Uterus (tissue), 4 donors: ENCODE data around the gene CAND2. TPM values are rescaled to one million over a fixed set of nuclear protein-coding genes. Genes with fewer than 3 reads are reported as not detected.
"Not testable (repeated sequence)": the region's sequence is repeated elsewhere in the genome, so short reads cannot be mapped to it uniquely, and the experiment has no call there.

Source experiments
- DNase-seq, 2 donors: peaks; one replicate each; pipeline ENCODE4 v3.0.0-alpha.2; 2019 to 2020
- H3K27ac ChIP-seq, 2 donors: fragments of 200-600 bp; sonication (generic); 1 replicate in 1 of 2; 2 replicates in 1 of 2; pipeline ENCODE4 v1.5.1; 2016 to 2018
- H3K27me3 ChIP-seq, 2 donors: fragments of 200-600 bp; sonication (generic); one replicate each; pipeline ENCODE4 v1.5.1; 2018 to 2019; ENCODE audit warnings: control low read depth in 1 of 2
- H3K36me3 ChIP-seq, 2 donors: fragments of 200-600 bp; sonication (generic); one replicate each; pipeline ENCODE4 v1.5.1; 2019; ENCODE audit warnings: control low read depth in 1 of 2
- H3K4me1 ChIP-seq, 2 donors: fragments of 200-600 bp; sonication (generic); one replicate each; pipeline ENCODE4 v1.5.1; 2018 to 2019; ENCODE audit warnings: control low read depth in 1 of 2
- H3K4me3 ChIP-seq, 2 donors: fragments of 200-600 bp; sonication (generic); 1 replicate in 1 of 2; 2 replicates in 1 of 2; pipeline ENCODE4 v1.5.1; 2018 to 2019; ENCODE audit warnings: mild to moderate bottlenecking in 1 of 2
- H3K9me3 ChIP-seq, 2 donors: fragments of 200-600 bp; sonication (generic); one replicate each; pipeline ENCODE4 v1.5.1; 2019; ENCODE audit warnings: control low read depth in 1 of 2
- CTCF ChIP-seq, 4 experiments: fragments of 200-600 bp in 2 of 4; fragments of 450-650 bp in 2 of 4; sonication (generic) in 2 of 4; IDR thresholded peaks; one replicate each; pipeline ENCODE4 v1.5.1; 2016 to 2019; ENCODE audit warnings: antibody characterized with exemption in 4 of 4, mild to moderate bottlenecking in 2 of 4, moderate library complexity in 1 of 4
- POLR2A ChIP-seq, 2 donors: fragments of 450-650 bp; IDR thresholded peaks; one replicate each; pipeline ENCODE4 v1.6.1; 2016; ENCODE audit warnings: antibody characterized with exemption in 2 of 2, mild to moderate bottlenecking in 1 of 2, moderate library complexity in 1 of 2
- intact Hi-C: fragments of 100-400 bp; cut with DNase I; formaldehyde crosslinking; loops from one replicate; pipeline ENCODE4 v1.15.1; 2023; ENCODE audit warnings: low total_unique reads
- total RNA-seq, 4 donors: library from RNA; depleted of rRNA in 3 of 4; stranded (reverse); fragments of >200 nt in 3 of 4; gene quantifications; one replicate each; pipeline versions ENCODE4 v1.1.0 to v1.2.4, GENCODE V29; 2014 to 2023
- donor health status: DM: yes; HTN: yes; CAD: no.

The CAND2 gene
- total RNA-seq, 4 donors from 2014 or later: 6.8 to 42.0 (median 22.1) TPM

GRCh38 chr3:12841970-12842328 lies 45.5 kb downstream of the CAND2 start:
- Histone ChIP-seq H3K4me1 (peaks cover 0 to 10% of the 10 kb centered on the region in 2 donors), H3K27ac (peak overlapping the region; percentile 96 to 97), H3K4me3 (peak overlapping the region in 1 of 2 donors; percentile 77), H3K9me3 (no peaks in the 10 kb centered on the region), H3K27me3 (no peaks in the 10 kb centered on the region), H3K36me3 (no peaks in the 10 kb centered on the region)
- intact Hi-C loops: no loop called here
- no peak for TF ChIP-seq POLR2A (IDR thresholded peaks at IDR 0.05)
- no peak for TF ChIP-seq CTCF (IDR thresholded peaks at IDR 0.05)
- DNase-seq: no peak

GRCh38 chr3:12842469-12842868 lies 46.0 kb downstream of the CAND2 start:
- intact Hi-C loops: no loop called here
- Histone ChIP-seq H3K27ac (no peak overlapping the region), H3K4me1 (peaks cover 0 to 10% of the 10 kb centered on the region in 2 donors), H3K27me3 (no peaks in the 10 kb centered on the region), H3K36me3 (no peaks in the 10 kb centered on the region), H3K4me3 (no peak overlapping the region), H3K9me3 (no peaks in the 10 kb centered on the region)
- TF ChIP-seq CTCF (IDR thresholded peaks at IDR 0.05) (no peak), POLR2A (IDR thresholded peaks at IDR 0.05) (no peak)
- no peak for DNase-seq

- no peak overlapping the region for H3K4me3 ChIP-seq
- no peak for TF ChIP-seq CTCF (IDR thresholded peaks at IDR 0.05)
- no peak for TF ChIP-seq POLR2A (IDR thresholded peaks at IDR 0.05)
- no peak overlapping the region for H3K27ac ChIP-seq
- no peaks in the 10 kb centered on the region for H3K36me3 ChIP-seq
- no peaks in the 10 kb centered on the region for H3K9me3 ChIP-seq
- DNase-seq: no peak
- no peaks in the 10 kb centered on the region for H3K4me1 ChIP-seq
- intact Hi-C loops: no loop called here
- H3K27me3 ChIP-seq: no peaks in the 10 kb centered on the region
These were observed 49.3 kb downstream of the CAND2 start for GRCh38 chr3:12845811-12846210.

- Histone ChIP-seq H3K4me1 (no peaks in the 10 kb centered on the region), H3K9me3 (no peaks in the 10 kb centered on the region), H3K27ac (no peak overlapping the region), H3K27me3 (no peaks in the 10 kb centered on the region), H3K36me3 (no peaks in the 10 kb centered on the region), H3K4me3 (no peak overlapping the region)
- intact Hi-C loops: no loop called here
- TF ChIP-seq CTCF (IDR thresholded peaks at IDR 0.05) (no peak), POLR2A (IDR thresholded peaks at IDR 0.05) (no peak)
- no peak for DNase-seq
These were observed 55.7 kb downstream of the CAND2 start for GRCh38 chr3:12852201-12852600.

GRCh38 chr3:12853847-12854246 lies 57.4 kb downstream of the CAND2 start:
- H3K36me3 ChIP-seq, H3K4me3 ChIP-seq, H3K27me3 ChIP-seq, H3K9me3 ChIP-seq, intact Hi-C loops, H3K4me1 ChIP-seq, H3K27ac ChIP-seq, DNase-seq: not testable (repeated sequence)

- Histone ChIP-seq H3K9me3 (no peaks in the 10 kb centered on the region), H3K27ac (no peak overlapping the region), H3K4me3 (no peak overlapping the region), H3K4me1 (no peaks in the 10 kb centered on the region), H3K27me3 (no peaks in the 10 kb centered on the region), H3K36me3 (no peaks in the 10 kb centered on the region)
- intact Hi-C loops: no loop called here
- TF ChIP-seq POLR2A (IDR thresholded peaks at IDR 0.05) (no peak), CTCF (IDR thresholded peaks at IDR 0.05) (no peak)
- no peak for DNase-seq
These were observed 58.1 kb downstream of the CAND2 start for GRCh38 chr3:12854565-12854964.
